AG10803 (cell line): Measurements from ENCODE around the gene KCNH2.

Source experiments
- DNase-seq: peaks from one replicate; pipeline ENCODE4 v3.0.0; 2010; ENCODE audit warnings: low read depth
- H3K4me3 ChIP-seq: 2 replicates; pipeline ENCODE4 v1.5.1; 2011; ENCODE audit warnings: mild to moderate bottlenecking, low read length, control low read depth
- CTCF ChIP-seq: conservative IDR thresholded peaks from 2 replicates; pipeline ENCODE4 v1.5.1; 2011; ENCODE audit warnings: mild to moderate bottlenecking, low read length, control low read depth, inconsistent platforms

The KCNH2 gene

GRCh38 chr7:150986556-150986955, 8.4 kb upstream of the KCNH2 start:
- no peak for DNase-seq
- no peak for TF ChIP-seq CTCF
- H3K4me3 ChIP-seq: no peak overlapping the region

- peak; percentile 38 for DNase-seq
- TF ChIP-seq CTCF: peak; percentile 75
- no peak overlapping the region for H3K4me3 ChIP-seq
Observed at GRCh38 chr7:150986099-150986512, 8.0 kb upstream of the KCNH2 start.

DNA sequence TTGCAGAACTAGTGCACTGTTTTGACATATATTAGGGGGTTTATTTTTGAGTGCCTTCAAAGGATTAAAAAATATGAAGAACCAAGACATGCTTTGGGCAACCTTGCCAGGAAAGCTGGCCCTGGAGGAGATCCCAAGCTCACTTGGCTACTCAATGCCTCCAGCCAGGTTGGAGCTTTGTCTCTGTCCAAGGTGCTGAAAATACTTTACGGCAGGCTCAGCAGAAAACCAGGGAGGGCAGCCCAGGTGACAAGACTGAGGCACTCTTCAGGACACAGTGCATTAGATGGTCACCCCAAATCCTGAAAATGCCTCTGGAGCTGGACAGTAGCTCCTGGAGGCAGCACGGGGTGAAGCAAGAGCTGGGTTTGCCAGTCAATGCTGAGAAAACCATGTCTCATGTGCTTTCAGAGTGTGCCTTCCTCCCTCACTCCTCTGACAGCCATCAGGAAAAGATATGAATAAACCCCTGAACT, 5.8 kb upstream of the KCNH2 start:
- TF ChIP-seq CTCF: no peak
- no peak overlapping the region for H3K4me3 ChIP-seq
- peak; percentile 17 for DNase-seq

DNA sequence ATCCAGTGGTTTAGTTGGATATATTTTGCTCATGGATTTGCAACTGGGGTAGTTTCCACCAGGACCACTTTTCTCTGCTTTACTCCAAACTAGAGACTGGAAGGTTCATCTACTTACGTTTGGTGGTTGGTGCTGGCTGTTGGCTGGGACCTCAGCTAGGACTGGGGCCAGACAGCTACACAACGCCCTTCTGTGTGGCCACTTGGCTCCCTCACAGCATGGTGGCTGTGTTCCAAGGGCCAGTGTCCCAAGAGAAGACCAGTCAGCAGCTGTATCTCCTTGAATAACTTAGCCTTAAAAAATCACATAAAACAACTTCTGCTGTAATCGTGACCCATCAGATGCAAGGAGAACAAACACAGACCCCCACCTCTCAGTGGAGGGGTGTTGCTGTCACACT, 4.2 kb upstream of the KCNH2 start:
- no peak for DNase-seq
- no peak overlapping the region for H3K4me3 ChIP-seq
- TF ChIP-seq CTCF: no peak

DNA sequence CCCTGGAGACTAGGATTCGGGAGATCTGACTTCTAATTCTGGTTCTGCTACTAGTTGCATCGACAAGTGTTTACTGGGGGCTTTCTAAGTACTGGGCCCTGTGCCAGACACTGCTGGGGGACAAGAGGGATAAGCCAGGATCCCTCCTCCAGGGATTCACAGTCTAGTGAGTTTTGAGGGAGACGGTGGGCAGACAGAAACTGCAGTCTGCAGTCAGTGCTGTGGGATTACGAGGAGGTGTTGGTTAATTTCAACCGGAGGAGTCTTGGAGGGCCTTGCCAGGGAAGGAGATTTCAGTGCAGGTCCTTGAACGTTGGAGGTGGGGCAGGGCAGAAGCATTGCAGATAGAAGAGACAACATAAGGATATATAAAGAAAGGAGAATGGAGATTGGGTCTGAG, 3.5 kb upstream of the KCNH2 start:
- H3K4me3 ChIP-seq: no peak overlapping the region
- no peak for TF ChIP-seq CTCF
- DNase-seq: no peak

- no peak for DNase-seq
- no peak overlapping the region for H3K4me3 ChIP-seq
- TF ChIP-seq CTCF: no peak
Observed at GRCh38 chr7:150980663-150981062, 2.5 kb upstream of the KCNH2 start.

DNA sequence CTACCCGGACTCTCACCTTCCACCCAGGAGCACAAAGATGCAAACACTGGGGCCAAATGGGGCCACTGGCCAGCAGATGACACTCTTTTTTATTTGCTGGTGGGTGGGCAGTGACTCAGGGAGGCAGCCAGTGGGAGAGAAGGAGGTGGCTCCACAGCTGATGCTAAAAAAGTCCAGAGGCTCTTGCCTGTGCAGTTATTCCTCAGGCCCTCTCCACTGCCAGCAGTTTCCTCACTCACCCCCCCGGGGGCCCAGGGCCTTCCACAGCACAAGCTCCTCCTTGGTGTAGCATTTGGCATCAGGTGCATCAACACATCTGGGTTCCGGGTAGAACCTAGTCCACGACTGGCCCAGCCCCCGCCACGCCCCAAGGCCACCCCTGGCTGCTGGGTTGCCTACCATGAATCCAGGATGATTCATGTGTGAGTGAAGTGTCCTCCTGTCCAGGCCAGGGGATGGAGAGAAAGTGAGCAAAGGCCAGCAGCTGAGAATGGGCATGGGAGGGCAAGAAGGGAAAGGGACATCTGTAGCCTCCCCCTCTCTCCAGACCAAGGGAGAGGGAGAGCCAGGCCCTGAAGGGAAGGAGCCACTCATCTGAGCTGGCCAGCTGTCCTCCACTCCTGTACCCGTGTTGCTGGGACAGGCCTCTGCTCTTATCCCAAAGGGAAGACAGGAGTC, 1.7 kb upstream of the KCNH2 start:
- TF ChIP-seq CTCF: no peak
- DNase-seq: no peak
- H3K4me3 ChIP-seq: no peak overlapping the region
